ENCODE measurements around the gene CFAP410.
A peak's percentile ranks its signal among the peaks of the same experiment; 100 is the strongest.
"Not testable (repeated sequence)": the region's sequence is repeated elsewhere in the genome, so short reads cannot be mapped to it uniquely, and the experiment has no call there.

The CFAP410 gene

DNA sequence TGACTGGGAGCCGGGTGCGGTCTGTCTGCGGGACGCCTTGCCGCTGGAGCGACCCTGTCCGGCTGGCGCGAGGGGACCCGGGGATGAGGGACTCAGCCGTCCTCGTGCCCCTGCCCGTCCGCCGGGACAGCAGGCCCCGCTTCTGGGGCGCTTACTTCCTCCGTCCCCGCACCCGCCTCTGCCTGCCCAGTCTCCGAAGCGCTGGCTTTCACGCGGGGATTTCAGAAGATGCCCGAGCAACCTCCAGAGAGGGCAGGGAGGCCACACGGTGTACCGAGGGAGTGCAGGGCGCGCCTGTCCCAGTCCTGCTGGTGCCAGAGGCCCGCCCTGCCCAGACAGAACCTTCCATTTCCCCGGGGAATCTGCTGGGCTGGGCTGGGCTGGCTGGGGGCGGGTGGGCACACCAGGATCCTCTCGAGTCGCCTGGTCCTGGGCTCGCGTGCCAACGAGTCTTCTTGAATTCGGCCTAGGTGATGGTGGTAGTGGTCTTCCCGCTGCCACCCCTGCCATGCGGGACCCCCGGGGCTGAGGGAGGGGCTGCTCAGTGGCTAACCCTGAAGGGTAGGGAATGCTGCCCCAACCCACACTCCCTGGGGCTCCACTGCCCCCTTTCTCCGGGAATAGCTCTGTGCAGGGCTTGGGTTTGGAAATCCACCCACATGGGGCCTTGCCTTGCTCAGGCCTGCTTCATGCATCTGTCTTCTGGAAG lies 11.7 kb upstream of the CFAP410 start:
- peak in 2 of 3 donors; percentile 27 to 49 for DNase-seq

GRCh38 chr21:44349847-44350772 lies 10.9 kb upstream of the CFAP410 start:
- DNase-seq = peak in 2 of 3 donors; percentile 21 to 42

DNA sequence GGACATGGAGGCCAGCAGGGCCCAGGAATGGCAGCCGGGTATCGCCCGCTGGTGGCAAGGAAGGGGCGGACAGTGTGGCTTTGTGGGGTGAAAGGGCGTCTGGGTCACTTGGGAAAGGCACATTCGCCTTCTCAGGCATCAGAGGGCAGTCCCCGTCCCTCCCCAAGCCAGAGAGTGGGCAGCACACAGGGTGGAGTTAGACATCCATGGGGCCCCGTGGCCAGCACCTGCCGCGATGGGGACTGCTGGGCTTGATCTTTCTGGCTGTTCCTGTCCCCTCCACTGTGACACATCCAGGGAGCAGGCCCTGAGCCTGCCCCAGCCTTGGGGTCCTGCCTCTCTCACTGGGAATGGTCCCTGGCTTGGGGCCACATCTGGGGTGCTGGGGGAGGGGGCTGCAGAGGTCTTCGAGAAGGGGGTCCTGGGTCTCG lies 10.2 kb upstream of the CFAP410 start:
- no peak for DNase-seq

GRCh38 chr21:44348861-44349260 lies 9.7 kb upstream of the CFAP410 start:
- DNase-seq = no peak

- DNase-seq = no peak
Measured at GRCh38 chr21:44347911-44348451, 8.8 kb upstream of the CFAP410 start.

GRCh38 chr21:44345495-44345894 lies 6.3 kb upstream of the CFAP410 start:
- no peak for DNase-seq

DNA sequence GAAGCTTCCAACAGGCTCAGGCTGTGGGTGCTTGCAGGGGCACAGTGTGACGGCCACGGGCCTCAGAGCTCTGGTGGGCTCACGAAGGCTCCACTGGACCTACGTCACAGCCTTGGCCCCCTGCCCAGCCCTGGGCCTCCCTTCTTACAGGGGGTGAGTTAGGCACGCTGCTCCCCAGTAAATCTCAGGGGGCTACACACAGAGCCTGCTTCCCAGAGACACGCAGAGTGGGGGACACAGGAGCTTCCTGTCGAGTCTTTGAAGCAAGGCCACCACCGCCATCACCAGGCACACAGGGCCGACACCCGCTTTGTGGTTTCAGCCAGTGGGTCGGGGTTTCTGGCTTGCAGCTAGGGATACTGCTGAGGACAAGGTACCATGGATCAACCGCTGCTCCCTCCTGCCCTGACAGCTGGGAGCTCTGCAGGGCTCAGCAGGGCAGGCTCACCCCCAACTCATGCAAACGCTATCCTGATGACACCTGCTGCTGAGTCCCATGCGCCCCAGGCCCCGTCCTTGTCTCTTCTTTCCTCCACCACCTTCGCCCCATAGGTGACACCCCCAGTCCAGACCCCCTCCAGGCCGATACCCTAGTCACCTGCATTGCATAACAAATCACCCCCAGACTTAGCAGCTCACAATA lies 5.5 kb upstream of the CFAP410 start:
- no peak for DNase-seq

GRCh38 chr21:44342981-44343380 lies 3.8 kb upstream of the CFAP410 start:
- not testable (repeated sequence) for DNase-seq

GRCh38 chr21:44341726-44342458 lies 2.7 kb upstream of the CFAP410 start:
- DNase-seq = not testable (repeated sequence)

GRCh38 chr21:44337941-44338895 lies 972 bp downstream of the CFAP410 start:
- DNase-seq = peak; percentile 22 to 53 (median 43)

GRCh38 chr21:44337449-44337848 lies 1.7 kb downstream of the CFAP410 start:
- no peak for DNase-seq

- no peak for DNase-seq
Measured at GRCh38 chr21:44335266-44336059, 3.7 kb downstream of the CFAP410 start.

DNA sequence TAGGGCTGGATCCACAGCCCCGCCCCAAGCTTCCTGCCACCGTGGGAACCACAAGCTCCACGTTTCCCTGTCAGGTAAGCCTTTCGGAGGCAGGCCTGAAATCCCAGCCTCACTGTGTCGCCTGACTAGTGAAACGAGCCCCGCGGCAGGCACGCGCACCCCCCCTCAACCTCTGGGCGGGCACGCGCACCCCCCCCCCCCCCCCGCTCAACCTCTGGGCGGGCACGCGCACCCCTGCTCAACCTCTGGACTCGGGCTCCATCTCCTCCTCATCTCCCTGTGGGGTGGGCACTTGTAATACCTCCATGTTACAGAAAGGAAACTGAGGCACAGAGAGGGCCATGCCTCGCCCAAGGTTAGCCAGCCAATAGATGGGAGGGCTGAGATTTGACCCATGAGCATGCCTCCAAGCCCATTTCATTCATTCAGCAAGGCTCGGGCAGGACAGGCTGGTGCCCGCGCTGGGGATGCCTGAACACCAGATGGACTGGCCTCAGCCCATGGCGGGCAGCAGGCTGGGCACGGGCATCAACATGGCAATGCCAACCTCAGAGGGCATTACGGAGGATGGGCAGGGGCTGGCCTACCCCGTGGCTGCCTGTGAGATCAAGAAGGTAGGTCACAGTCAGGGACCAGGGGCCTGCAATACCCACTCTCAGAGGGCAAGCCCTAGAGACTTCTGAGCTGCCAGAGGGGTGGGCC lies 4.7 kb downstream of the CFAP410 start:
- DNase-seq = no peak

- no peak for DNase-seq
Measured at GRCh38 chr21:44333509-44334328, 5.5 kb downstream of the CFAP410 start.

GRCh38 chr21:44332965-44333364 lies 6.2 kb downstream of the CFAP410 start:
- DNase-seq = no peak

DNA sequence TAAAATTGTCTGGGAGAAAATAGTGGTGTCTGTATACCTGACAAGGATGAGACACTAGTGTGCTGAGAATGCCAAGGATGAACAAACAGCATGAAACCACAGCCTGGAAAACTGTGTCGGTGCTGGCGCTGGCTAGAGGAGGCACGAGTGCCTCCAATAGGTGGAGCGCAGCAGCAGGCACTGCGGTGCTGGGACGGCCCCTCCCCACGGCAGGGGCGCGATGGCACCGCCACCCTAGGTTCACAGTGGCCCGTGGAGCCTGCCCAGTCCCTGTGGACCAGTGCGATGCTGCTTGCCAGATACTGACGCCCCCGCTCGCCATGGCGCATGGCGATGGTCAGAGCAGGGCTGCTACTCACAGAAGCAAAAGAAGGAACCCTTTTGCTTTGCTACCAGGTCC lies 6.8 kb downstream of the CFAP410 start:
- no peak for DNase-seq

- no peak for DNase-seq
Measured at GRCh38 chr21:44331650-44332307, 7.4 kb downstream of the CFAP410 start.

DNA sequence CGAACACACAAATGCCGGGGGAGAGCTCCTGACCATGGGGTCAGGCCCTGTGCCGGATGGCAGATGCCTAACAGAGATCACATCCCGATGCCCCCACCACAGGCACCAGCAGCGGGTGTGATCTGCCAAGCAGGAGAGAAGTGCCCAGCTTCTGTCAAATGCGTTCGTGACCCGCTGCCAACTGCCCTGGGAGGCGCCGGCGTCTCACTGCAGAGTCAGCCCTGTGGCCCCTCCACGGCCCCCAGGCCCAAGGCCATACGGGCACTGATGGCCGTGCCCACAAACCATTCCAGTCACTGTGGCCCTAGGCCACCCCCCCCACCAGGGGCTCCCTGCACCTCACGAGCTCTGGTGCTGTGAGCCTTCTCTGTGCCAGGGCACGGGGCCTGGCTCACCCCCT lies 8.0 kb downstream of the CFAP410 start:
- DNase-seq = no peak
